ENCODE data around the gene ADSS1.

ADSS1 gene

GRCh38 chr14:104712881-104713734 is 10.9 kb upstream of the ADSS1 start:
- DNase-seq (ENCODE audit: extremely low spot score, insufficient read length, low read depth): no peak
- FAIRE-seq: no peak

GRCh38 chr14:104714066-104714465 is 10.0 kb upstream of the ADSS1 start:
- DNase-seq (ENCODE audit: extremely low spot score, insufficient read length, low read depth): no peak
- FAIRE-seq: no peak

- FAIRE-seq (no peak), DNase-seq (ENCODE audit: extremely low spot score, insufficient read length, low read depth) (no peak)
Observed at GRCh38 chr14:104714681-104715080, 9.3 kb upstream of the ADSS1 start.

GRCh38 chr14:104715416-104715815 is 8.6 kb upstream of the ADSS1 start:
- no peak for FAIRE-seq
- DNase-seq (ENCODE audit: extremely low spot score, insufficient read length, low read depth): no peak

GRCh38 chr14:104715871-104716270 is 8.2 kb upstream of the ADSS1 start:
- DNase-seq (ENCODE audit: extremely low spot score, insufficient read length, low read depth): no peak
- FAIRE-seq: no peak

GRCh38 chr14:104717137-104717536 is 6.9 kb upstream of the ADSS1 start:
- FAIRE-seq (no peak), DNase-seq (ENCODE audit: extremely low spot score, insufficient read length, low read depth) (no peak)

GRCh38 chr14:104717646-104718045 is 6.4 kb upstream of the ADSS1 start:
- FAIRE-seq: no peak
- DNase-seq (ENCODE audit: extremely low spot score, insufficient read length, low read depth): no peak

GRCh38 chr14:104718147-104718546 is 5.9 kb upstream of the ADSS1 start:
- DNase-seq (ENCODE audit: extremely low spot score, insufficient read length, low read depth) (no peak), FAIRE-seq (no peak)

- no peak for DNase-seq (ENCODE audit: extremely low spot score, insufficient read length, low read depth)
- no peak for FAIRE-seq
Observed at GRCh38 chr14:104718871-104719270, 5.2 kb upstream of the ADSS1 start.

- DNase-seq (ENCODE audit: extremely low spot score, insufficient read length, low read depth): no peak
- FAIRE-seq: no peak
Observed at GRCh38 chr14:104719343-104719742, 4.7 kb upstream of the ADSS1 start.

- FAIRE-seq (no peak), DNase-seq (ENCODE audit: extremely low spot score, insufficient read length, low read depth) (no peak)
Observed at GRCh38 chr14:104721505-104722431, 2.3 kb upstream of the ADSS1 start.

- DNase-seq (ENCODE audit: extremely low spot score, insufficient read length, low read depth): no peak
Observed at GRCh38 chr14:104722938-104723650, 935 bp upstream of the ADSS1 start.

GRCh38 chr14:104724407-104724980 is 465 bp downstream of the ADSS1 start:
- FAIRE-seq: no peak
- no peak for DNase-seq (ENCODE audit: extremely low spot score, insufficient read length, low read depth)

More at GRCh38 chr14:104722938-104723650, 935 bp upstream of the ADSS1 start:
- no peak for FAIRE-seq

- FAIRE-seq (no peak), DNase-seq (ENCODE audit: extremely low spot score, insufficient read length, low read depth) (no peak)
Observed at GRCh38 chr14:104724981-104725771, 1.1 kb downstream of the ADSS1 start.

GRCh38 chr14:104725772-104726548 is 1.9 kb downstream of the ADSS1 start:
- DNase-seq (ENCODE audit: extremely low spot score, insufficient read length, low read depth) (no peak), FAIRE-seq (no peak)

GRCh38 chr14:104726600-104727451 is 2.8 kb downstream of the ADSS1 start:
- DNase-seq (ENCODE audit: extremely low spot score, insufficient read length, low read depth): no peak
- no peak for FAIRE-seq

GRCh38 chr14:104728631-104729030 is 4.6 kb downstream of the ADSS1 start:
- FAIRE-seq (no peak), DNase-seq (ENCODE audit: extremely low spot score, insufficient read length, low read depth) (no peak)
